Measurements from ENCODE around the gene RPS21.
A peak's percentile ranks its signal among the peaks of the same experiment; 100 is the strongest.

DNA sequence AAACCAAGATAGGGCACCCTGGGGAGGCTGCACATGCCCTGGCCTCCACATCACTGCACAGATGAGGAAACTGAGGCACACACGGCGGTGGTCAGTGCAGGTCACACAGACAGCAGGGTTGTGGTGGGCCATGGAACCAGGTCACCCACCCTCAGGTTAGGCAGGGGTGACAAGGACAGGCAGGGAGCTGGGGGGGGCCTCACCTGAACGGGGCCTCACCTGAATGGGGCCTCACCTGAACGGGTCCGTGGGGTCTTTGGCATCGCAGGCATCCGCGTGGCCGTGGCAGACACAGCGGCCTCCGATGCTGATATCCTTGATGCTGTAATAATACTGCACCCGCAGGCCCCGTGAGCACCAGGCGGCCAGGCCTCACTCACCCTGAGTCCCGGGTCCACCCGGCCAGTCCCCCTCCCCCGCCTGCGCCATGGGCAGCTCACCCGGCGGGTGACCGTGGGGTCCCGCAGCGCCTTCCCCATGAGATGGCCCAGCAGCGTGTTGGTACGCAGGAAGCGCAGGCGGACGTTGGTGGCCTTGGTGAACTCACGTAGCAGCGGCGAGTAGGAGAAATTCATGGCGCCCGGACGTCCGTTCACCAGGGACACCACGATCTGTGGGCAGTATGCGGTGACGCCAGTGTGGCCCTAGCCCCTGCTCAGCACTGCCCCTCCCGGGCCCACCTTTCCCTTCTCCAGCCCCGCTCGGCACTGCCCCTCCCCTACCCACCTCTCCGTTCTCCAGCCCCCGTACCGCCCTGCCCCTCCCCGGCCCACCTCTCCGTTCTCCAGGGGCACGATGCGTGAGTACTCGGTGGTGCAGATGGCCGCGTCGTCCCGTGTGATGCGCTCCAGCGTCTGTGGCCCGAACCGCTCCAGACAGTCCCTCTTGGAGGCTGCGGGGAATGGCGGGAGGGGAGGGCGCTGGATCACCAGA, 35.2 kb upstream of the RPS21 start:
- TF ChIP-seq CTCF (IDR thresholded peaks at IDR 0.05 in 8 of 11, conservative IDR thresholded peaks at IDR 0.05 in 3 of 11) (no peak), POLR2AphosphoS5 (IDR thresholded peaks at IDR 0.05) (peak in 1 of 3 donors; percentile 37)
